PC-9 (cell line): ENCODE data around the gene TRAF1. TPM values are rescaled to one million over a fixed set of nuclear protein-coding genes. Genes with fewer than 3 reads are reported as not detected.

ENCODE experiments used
- BruUV-seq: library from RNA; stranded (reverse); fragments of 400-500 nt; replicated peaks from 2 replicates; lab custom pipeline; 2021; lab: Mats Ljungman, UMichigan
- CTCF ChIA-PET: fragments of 300-600 bp; sonication (Branson Sonifier 250); formaldehyde crosslinking; loops from one replicate; lab custom pipeline; 2022; ENCODE audit warnings: antibody characterized with exemption; lab: Charles Lee
- POLR2A ChIA-PET: fragments of 300-600 bp; sonication (Branson Sonifier 250); formaldehyde crosslinking; loops from one replicate; lab custom pipeline; 2022; ENCODE audit warnings: antibody characterized with exemption; ENCODE audit not compliant: unreplicated experiment; lab: Charles Lee
- DNase-seq, 2 experiments: peaks; one replicate each; pipeline versions ENCODE4 v3.0.0 to v3.0.0-alpha.2; 2015 to 2022; ENCODE audit warnings: mixed read lengths in 1 of 2
- H2AFZ ChIP-seq: fragments of 200-600 bp; sonication (generic); 2 replicates; pipeline ENCODE4 v1.8.1; 2017; ENCODE audit warnings: antibody characterized with exemption
- H3F3A ChIP-seq: fragments of 200-600 bp; sonication (generic); 2 replicates; pipeline ENCODE4 v1.8.1; 2017; ENCODE audit warnings: antibody characterized with exemption, mild to moderate bottlenecking, low read depth; ENCODE audit not compliant: insufficient read depth
- H3K27ac ChIP-seq: fragments of 200-600 bp; sonication (generic); 2 replicates; pipeline ENCODE4 v1.6.1; 2016; ENCODE audit warnings: mixed run types
- H3K27me3 ChIP-seq: fragments of 200-600 bp; sonication (generic); 2 replicates; pipeline ENCODE4 v1.6.1; 2016; ENCODE audit warnings: low read depth, mixed run types; ENCODE audit not compliant: insufficient read depth
- H3K36me3 ChIP-seq: fragments of 200-600 bp; sonication (generic); 2 replicates; pipeline ENCODE4 v1.6.1; 2016; ENCODE audit warnings: low read depth, mixed run types
- H3K4me1 ChIP-seq: fragments of 200-600 bp; sonication (generic); replicated peaks from 2 replicates; pipeline ENCODE4 v1.6.1; 2016; ENCODE audit warnings: mixed run types; ENCODE audit not compliant: insufficient read depth
- H3K4me2 ChIP-seq: fragments of 200-600 bp; sonication (generic); 2 replicates; pipeline ENCODE4 v1.6.1; 2017; ENCODE audit warnings: mixed run types
- H3K4me3 ChIP-seq: fragments of 200-600 bp; sonication (generic); 2 replicates; pipeline ENCODE4 v1.6.1; 2016; ENCODE audit warnings: mixed run types
- H3K79me2 ChIP-seq: fragments of 200-600 bp; sonication (generic); 2 replicates; pipeline ENCODE4 v1.6.1; 2017; ENCODE audit warnings: low read depth, mixed run types
- H3K9me2 ChIP-seq: fragments of 200-600 bp; sonication (generic); 2 replicates; pipeline ENCODE4 v1.8.1; 2017; ENCODE audit warnings: mild to moderate bottlenecking; ENCODE audit not compliant: insufficient read depth
- H3K9me3 ChIP-seq: fragments of 200-600 bp; sonication (generic); 2 replicates; pipeline ENCODE4 v1.8.1; 2016; ENCODE audit warnings: low read depth; ENCODE audit not compliant: insufficient read depth
- H4K20me1 ChIP-seq: fragments of 200-600 bp; sonication (generic); 2 replicates; pipeline ENCODE4 v1.8.1; 2017; ENCODE audit not compliant: insufficient read depth
- EZH2 ChIP-seq: fragments of 200-600 bp; sonication (generic); IDR thresholded peaks from 2 replicates; pipeline ENCODE4 v1.8.0; 2017; ENCODE audit warnings: antibody characterized with exemption, low read depth
- intact Hi-C: fragments of 100-400 bp; cut with micrococcal nuclease; formaldehyde crosslinking; loops from one replicate; pipeline ENCODE4 v1.10.0; 2022; ENCODE audit not compliant: unreplicated experiment
- total RNA-seq: library from RNA; stranded (reverse); gene quantifications from 2 replicates; pipeline ENCODE4 v1.2.3, GENCODE V29; 2021
- TF ChIP-seq, protein P1 (sequence below): fragments of 200-600 bp; sonication (generic); conservative IDR thresholded peaks from 2 replicates; pipeline ENCODE4 v1.6.1; 2017; ENCODE audit warnings: mixed run types, antibody characterized with exemption, mild to moderate bottlenecking, moderate library complexity

The TRAF1 gene
- total RNA-seq, 1 experiment from 2014 or later: 2.7 TPM

DNA sequence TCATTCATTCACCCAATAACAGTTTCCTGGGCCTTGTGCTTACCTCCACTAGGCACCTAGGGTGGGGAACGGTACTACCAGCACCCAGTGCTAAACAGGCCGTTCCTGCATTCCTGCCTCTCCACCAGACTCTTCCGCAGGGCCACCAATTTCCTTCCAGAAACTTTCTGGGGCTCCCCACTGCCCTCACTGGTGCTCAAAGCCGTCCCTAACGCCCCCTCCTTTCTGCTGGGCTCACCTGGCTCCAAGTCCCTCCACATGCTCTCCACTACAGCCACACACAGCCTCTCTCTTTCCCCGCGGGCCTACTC lies 51.0 kb downstream of the TRAF1 start:
- Histone ChIP-seq H3K79me2 (peaks cover 22% of the 10 kb centered on the region), H2AFZ (peak overlapping the region; percentile 82), H3F3A (peaks cover 33% of the 10 kb centered on the region), H3K4me2 (peak overlapping the region; percentile 97), H3K27ac (peak overlapping the region; percentile 76), H3K9me2 (no peaks in the 10 kb centered on the region), H3K27me3 (no peaks in the 10 kb centered on the region), H3K4me1 (peaks cover 49% of the 10 kb centered on the region), H4K20me1 (no peaks in the 10 kb centered on the region), H3K9me3 (no peaks in the 10 kb centered on the region), H3K4me3 (peak overlapping the region; percentile 87), H3K36me3 (no peaks in the 10 kb centered on the region)
- TF ChIP-seq, protein P1, sequence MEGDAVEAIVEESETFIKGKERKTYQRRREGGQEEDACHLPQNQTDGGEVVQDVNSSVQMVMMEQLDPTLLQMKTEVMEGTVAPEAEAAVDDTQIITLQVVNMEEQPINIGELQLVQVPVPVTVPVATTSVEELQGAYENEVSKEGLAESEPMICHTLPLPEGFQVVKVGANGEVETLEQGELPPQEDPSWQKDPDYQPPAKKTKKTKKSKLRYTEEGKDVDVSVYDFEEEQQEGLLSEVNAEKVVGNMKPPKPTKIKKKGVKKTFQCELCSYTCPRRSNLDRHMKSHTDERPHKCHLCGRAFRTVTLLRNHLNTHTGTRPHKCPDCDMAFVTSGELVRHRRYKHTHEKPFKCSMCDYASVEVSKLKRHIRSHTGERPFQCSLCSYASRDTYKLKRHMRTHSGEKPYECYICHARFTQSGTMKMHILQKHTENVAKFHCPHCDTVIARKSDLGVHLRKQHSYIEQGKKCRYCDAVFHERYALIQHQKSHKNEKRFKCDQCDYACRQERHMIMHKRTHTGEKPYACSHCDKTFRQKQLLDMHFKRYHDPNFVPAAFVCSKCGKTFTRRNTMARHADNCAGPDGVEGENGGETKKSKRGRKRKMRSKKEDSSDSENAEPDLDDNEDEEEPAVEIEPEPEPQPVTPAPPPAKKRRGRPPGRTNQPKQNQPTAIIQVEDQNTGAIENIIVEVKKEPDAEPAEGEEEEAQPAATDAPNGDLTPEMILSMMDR: no peak
- TF ChIP-seq EZH2: no peak
- DNase-seq: no peak
- ChIA-PET POLR2A (no interaction called here), CTCF (no interaction called here)
- no TSS peak for BruUV-seq
- intact Hi-C loops: no loop called here

DNA sequence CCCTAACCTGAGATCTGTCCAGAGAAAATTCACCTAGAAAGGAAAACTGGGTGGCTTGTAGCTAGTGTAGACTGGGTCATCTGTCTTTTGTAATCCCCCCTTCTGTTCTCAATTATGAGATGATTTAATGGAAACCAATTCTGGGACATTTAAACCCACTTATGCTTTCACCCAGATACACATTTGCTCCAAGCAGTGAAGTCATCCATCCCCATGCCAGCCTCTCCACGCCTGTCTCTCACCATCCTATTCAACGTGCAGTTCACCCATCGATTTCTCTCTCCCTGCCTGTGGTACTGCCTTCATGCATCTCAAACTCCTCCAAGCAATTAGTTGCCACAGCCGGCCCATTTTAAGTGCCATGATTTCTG lies 51.4 kb downstream of the TRAF1 start:
- H2AFZ ChIP-seq: peak overlapping the region; percentile 82
- peaks cover 35% of the 10 kb centered on the region for H3F3A ChIP-seq
- H3K36me3 ChIP-seq: no peaks in the 10 kb centered on the region
- intact Hi-C loops: no loop called here
- DNase-seq: no peak
- peaks cover 22% of the 10 kb centered on the region for H3K79me2 ChIP-seq
- H3K4me3 ChIP-seq: peak overlapping the region; percentile 87; the same call in 1 of the 2 replicates
- H3K27me3 ChIP-seq: no peaks in the 10 kb centered on the region
- POLR2A ChIA-PET: interaction anchor here (0.7 kb wide), 1 partner anchor 279 kb away, joined by 7 read pairs; no protein-coding TSS in a partner anchor
- no peaks in the 10 kb centered on the region for H4K20me1 ChIP-seq
- H3K9me3 ChIP-seq: no peaks in the 10 kb centered on the region
- H3K9me2 ChIP-seq: no peaks in the 10 kb centered on the region
- peaks cover 49% of the 10 kb centered on the region for H3K4me1 ChIP-seq
- H3K4me2 ChIP-seq: peak overlapping the region; percentile 97
- TF ChIP-seq, protein P1: no peak
- no peak for TF ChIP-seq EZH2
- H3K27ac ChIP-seq: peak overlapping the region; percentile 76
- BruUV-seq: no TSS peak
- CTCF ChIA-PET: no interaction called here

DNA sequence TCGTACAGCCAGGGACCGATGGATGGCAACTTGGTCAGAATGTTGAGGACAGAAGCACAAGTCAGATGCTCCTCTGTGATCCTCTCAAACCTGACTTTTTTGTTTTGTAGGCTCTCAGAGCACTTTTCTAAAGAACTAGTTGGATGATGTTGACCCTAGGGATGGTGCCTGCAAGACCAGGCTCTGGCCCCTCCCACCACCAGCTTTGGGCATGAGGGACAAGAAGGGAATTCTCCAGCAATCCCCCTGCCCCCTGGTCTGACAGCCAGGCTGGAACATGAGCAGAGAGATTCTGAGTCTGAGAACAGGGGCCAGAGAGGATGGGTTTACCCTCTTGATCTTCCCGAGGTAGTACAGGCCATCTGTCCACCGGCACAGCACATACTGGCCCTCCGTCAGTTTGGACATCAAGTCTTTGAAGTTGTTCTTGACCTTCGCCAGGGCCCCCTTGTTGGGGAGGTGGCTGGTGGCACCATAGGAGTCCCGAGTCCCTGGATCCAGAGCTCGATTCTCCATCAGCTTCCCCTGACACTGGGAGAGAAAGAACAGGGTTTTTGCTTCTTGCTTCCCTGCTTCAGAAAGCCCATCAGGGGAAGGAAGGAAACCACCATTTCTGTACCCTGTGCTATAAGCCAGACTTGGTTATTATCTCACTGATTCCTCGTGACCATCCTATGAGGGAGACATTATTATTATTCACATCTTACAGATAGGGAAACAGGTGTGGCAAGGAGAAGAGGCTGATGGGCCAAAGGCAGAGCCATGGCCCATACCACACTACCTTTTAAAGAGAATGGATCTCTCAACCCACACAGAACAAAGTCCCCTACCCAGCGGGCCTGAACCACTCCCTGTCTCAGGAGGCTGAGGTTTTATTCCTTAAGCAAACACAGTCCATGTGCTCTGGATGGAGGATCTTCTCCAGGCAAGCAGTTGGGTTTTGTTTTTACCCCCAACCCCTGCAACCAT lies 52.1 kb downstream of the TRAF1 start:
- ChIA-PET CTCF (interaction anchor here (0.6 kb wide), 1 partner anchor 165 kb away, joined by 4 read pairs; no protein-coding TSS in a partner anchor), POLR2A (interaction anchor here (0.7 kb wide), 1 partner anchor 280 kb away, joined by 7 read pairs; no protein-coding TSS in a partner anchor)
- H3K4me2 ChIP-seq: peak overlapping the region; percentile 97
- no peak for DNase-seq
- H3K9me2 ChIP-seq: no peaks in the 10 kb centered on the region
- peaks cover 39% of the 10 kb centered on the region for H3F3A ChIP-seq
- H3K27ac ChIP-seq: peak overlapping the region; percentile 35
- no peaks in the 10 kb centered on the region for H3K36me3 ChIP-seq
- peaks cover 49% of the 10 kb centered on the region for H3K4me1 ChIP-seq
- TF ChIP-seq, protein P1: no peak
- no peak for TF ChIP-seq EZH2
- no peaks in the 10 kb centered on the region for H3K27me3 ChIP-seq
- H3K79me2 ChIP-seq: peaks cover 22% of the 10 kb centered on the region
- H3K9me3 ChIP-seq: no peaks in the 10 kb centered on the region
- intact Hi-C loops: no loop called here
- no peaks in the 10 kb centered on the region for H4K20me1 ChIP-seq
- BruUV-seq: no TSS peak
- no peak overlapping the region for H3K4me3 ChIP-seq
- H2AFZ ChIP-seq: no peak overlapping the region
